Right lobe of liver (tissue), 6 donors: Measurements from ENCODE around the gene ANO4. TPM values are rescaled to one million over a fixed set of nuclear protein-coding genes. Genes with fewer than 3 reads are reported as not detected.

Experiments used
- ATAC-seq, 4 donors: fragments of 200-7000 bp; cut with Tn5 transposase; one replicate each; pipeline ENCODE4 v1.9.1; 2020; ENCODE audit warnings: mild to moderate bottlenecking in 4 of 4, moderate library complexity in 4 of 4
- DNase-seq, 3 donors: peaks; one replicate each; pipeline ENCODE4 v3.0.0-alpha.2; 2020
- H3K27ac ChIP-seq, 3 donors: fragments of 200-600 bp; one replicate each; pipeline ENCODE4 v1.8.0; 2022
- H3K27me3 ChIP-seq, 2 donors: fragments of 200-600 bp; one replicate each; pipeline ENCODE4 v1.8.0; 2022
- H3K36me3 ChIP-seq, 4 donors: fragments of 200-600 bp; sonication (generic) in 1 of 4; one replicate each; pipeline versions ENCODE4 v1.5.1 to v1.8.0; 2017 to 2022; ENCODE audit warnings: control low read depth in 1 of 4
- H3K4me1 ChIP-seq, 4 donors: fragments of 200-600 bp; sonication (generic) in 1 of 4; one replicate each; pipeline versions ENCODE4 v1.5.1 to v1.8.0; 2017 to 2022; ENCODE audit warnings: control low read depth in 1 of 4
- H3K4me3 ChIP-seq, 3 donors: fragments of 200-600 bp; one replicate each; pipeline ENCODE4 v1.8.0; 2022
- H3K9me3 ChIP-seq, 4 donors: fragments of 200-600 bp; sonication (generic) in 1 of 4; one replicate each; pipeline versions ENCODE4 v1.5.1 to v1.8.0; 2017 to 2022; ENCODE audit warnings: control low read depth in 1 of 4
- POLR2A ChIP-seq: fragments of 450-650 bp; IDR thresholded peaks from one replicate; pipeline ENCODE4 v1.6.1; 2017; ENCODE audit warnings: antibody characterized with exemption, mild to moderate bottlenecking
- WGBS: methylation state at CpG from one replicate; pipeline ENCODE4 v1.1.6; 2018; ENCODE audit warnings: low coverage, low lambda C conversion rate; ENCODE audit not compliant: insufficient coverage; ENCODE audit errors: missing lambda C conversion rate; 5-methylcytosine and 5-hydroxymethylcytosine counted together
- intact Hi-C, 2 donors: fragments of 100-400 bp; cut with DNase I; formaldehyde crosslinking; loops; one replicate each; pipeline versions ENCODE4 v1.11.2 to v1.14.1; 2022
- total RNA-seq, 6 experiments: library from RNA; depleted of rRNA in 2 of 6; stranded (reverse); fragments of >200 nt in 2 of 6; fragmentation: NEBNext Ultra II Directional in 3 of 6; extraction: Animal tissue kit (Norgen Biotek cat#: 25700) in 3 of 6; gene quantifications; one replicate each; pipeline versions ENCODE4 v1.1.0 to v1.2.4, GENCODE V29; 2016 to 2023
- TF ChIP-seq, protein P1 (sequence below), 4 donors: fragments of 200-600 bp in 3 of 4; fragments of 450-650 bp in 1 of 4; IDR thresholded peaks; one replicate each; pipeline versions ENCODE4 v1.5.1 to v1.8.0; 2016 to 2022; ENCODE audit warnings: antibody characterized with exemption in 4 of 4, mild to moderate bottlenecking in 2 of 4
- donor health status: DM: no; HTN: yes; CAD: no.
- donor health status: DM: no; HTN: no; CAD: no.
- donor health status: DM: no; HTN: no; CAD: no.
- donor health status: DM: no; HTN: yes; CAD: no.
- donor health status: DM: no; HTN: yes; CAD: no.

Gene ANO4
- total RNA-seq, 6 experiments from 2014 or later, result 0.13 TPM; not detected in 5

DNA sequence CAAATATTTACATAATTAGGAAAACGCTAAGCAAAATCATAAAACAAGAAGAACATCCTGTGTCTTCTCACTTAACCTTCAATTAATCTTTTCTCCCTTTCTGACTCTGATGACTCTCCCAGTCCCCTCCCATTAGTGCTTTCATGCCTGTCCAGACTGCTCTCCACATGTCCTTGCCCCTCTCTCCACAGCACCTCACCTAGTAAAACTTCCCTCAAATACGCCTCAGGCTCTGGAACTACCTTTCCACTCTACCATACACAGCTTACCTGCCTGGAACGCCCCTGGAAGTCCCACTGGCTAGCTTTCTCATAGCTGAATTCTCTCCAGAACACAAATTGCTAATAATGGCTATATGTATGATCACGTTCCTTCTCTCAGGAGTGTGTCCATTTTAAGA, 370.7 kb downstream of the ANO4 start:
- Histone ChIP-seq H3K4me3 (no peak overlapping the region), H3K9me3 (no peaks in the 10 kb centered on the region), H3K4me1 (no peaks in the 10 kb centered on the region), H3K27me3 (no peaks in the 10 kb centered on the region), H3K36me3 (no peaks in the 10 kb centered on the region), H3K27ac (no peak overlapping the region)
- TF ChIP-seq POLR2A, result no peak
- TF ChIP-seq, protein P1, sequence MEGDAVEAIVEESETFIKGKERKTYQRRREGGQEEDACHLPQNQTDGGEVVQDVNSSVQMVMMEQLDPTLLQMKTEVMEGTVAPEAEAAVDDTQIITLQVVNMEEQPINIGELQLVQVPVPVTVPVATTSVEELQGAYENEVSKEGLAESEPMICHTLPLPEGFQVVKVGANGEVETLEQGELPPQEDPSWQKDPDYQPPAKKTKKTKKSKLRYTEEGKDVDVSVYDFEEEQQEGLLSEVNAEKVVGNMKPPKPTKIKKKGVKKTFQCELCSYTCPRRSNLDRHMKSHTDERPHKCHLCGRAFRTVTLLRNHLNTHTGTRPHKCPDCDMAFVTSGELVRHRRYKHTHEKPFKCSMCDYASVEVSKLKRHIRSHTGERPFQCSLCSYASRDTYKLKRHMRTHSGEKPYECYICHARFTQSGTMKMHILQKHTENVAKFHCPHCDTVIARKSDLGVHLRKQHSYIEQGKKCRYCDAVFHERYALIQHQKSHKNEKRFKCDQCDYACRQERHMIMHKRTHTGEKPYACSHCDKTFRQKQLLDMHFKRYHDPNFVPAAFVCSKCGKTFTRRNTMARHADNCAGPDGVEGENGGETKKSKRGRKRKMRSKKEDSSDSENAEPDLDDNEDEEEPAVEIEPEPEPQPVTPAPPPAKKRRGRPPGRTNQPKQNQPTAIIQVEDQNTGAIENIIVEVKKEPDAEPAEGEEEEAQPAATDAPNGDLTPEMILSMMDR (IDR thresholded peaks at IDR 0.05), result no peak
- no peak for ATAC-seq
- intact Hi-C loops, result no loop called here
- WGBS, result 50% methylated on average over 4 of the region's 4 CpGs
- no peak for DNase-seq

DNA sequence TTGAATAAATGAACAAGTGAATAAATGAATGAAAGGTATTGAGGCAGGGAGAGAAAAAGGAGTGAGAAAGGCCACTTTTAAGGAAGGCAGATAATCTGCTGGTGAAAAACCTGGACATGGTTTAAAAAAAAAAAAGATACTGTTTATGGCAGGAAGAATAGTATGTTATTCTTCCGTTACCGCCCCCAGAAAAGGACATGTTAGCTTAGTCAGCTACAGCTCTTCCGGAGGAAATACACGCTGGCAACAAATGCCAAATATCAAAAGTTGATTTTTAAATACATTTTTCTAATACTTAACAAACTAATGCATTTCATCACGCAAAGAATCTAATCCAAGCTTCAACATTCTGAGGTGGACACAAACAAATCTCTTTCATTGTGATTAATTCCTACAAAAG, 372.3 kb downstream of the ANO4 start:
- Histone ChIP-seq H3K4me1 (no peaks in the 10 kb centered on the region), H3K36me3 (no peaks in the 10 kb centered on the region), H3K27ac (no peak overlapping the region), H3K4me3 (no peak overlapping the region), H3K9me3 (no peaks in the 10 kb centered on the region), H3K27me3 (no peaks in the 10 kb centered on the region)
- intact Hi-C loops, result no loop called here
- no peak for DNase-seq
- 49% methylated on average over 5 of the region's 5 CpGs for WGBS
- no peak for TF ChIP-seq POLR2A
- TF ChIP-seq, protein P1 (IDR thresholded peaks at IDR 0.05), result no peak
- no peak for ATAC-seq

DNA sequence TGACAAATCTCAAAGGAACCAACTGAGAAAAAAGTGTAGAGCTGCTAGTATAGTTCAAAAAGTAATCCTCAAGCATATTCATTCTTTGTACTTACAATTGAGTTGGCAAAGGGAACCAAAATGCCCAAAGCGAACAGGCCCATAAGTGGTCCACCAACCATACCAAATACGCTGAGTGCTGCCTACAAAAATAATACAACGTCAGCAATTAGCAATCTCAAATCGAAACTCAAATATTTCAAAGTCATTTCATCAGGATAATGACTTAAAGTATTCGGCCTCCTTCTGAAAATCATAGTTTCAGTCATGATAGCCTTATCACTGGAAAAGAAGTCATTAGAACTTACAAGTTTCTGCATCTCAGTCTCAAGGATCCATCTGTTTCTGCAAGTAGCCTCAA, 373.4 kb downstream of the ANO4 start:
- no peak overlapping the region for H3K27ac ChIP-seq
- 64% methylated on average over 5 of the region's 5 CpGs for WGBS
- H3K4me3 ChIP-seq, result no peak overlapping the region
- no peaks in the 10 kb centered on the region for H3K9me3 ChIP-seq
- no peak for ATAC-seq
- intact Hi-C loops, result no loop called here
- no peak for DNase-seq
- H3K27me3 ChIP-seq, result no peaks in the 10 kb centered on the region
- TF ChIP-seq, protein P1 (IDR thresholded peaks at IDR 0.05), result no peak
- TF ChIP-seq POLR2A, result no peak
- no peaks in the 10 kb centered on the region for H3K4me1 ChIP-seq
- H3K36me3 ChIP-seq, result no peaks in the 10 kb centered on the region

DNA sequence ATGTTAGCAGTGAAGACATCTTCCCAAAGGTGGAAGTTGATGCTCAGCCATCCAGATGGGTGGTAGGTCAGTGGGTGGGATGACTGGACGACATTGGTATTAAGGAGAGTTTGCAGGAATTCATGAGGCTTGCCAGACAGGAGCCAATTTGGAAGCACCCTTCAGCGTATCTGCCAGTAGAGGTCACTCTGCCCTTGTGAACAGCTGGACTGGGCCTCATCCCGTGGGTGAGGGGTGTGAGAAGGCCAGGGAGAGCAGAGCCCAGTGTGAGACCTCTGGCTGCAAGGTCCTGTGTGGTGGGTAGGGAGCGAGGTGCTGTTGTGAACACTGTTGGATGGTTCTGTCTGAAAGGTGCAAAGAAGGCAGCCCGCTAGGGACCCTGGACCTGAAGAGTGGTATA, 377.7 kb downstream of the ANO4 start:
- ATAC-seq (peak in 1 of 4 donors; percentile 43), DNase-seq (no peak)
- intact Hi-C loops, result no loop called here

More for the DNA sequence above, 377.7 kb downstream of the ANO4 start:
- Histone ChIP-seq H3K27ac (no peak overlapping the region), H3K4me3 (no peak overlapping the region), H3K9me3 (no peaks in the 10 kb centered on the region), H3K36me3 (no peaks in the 10 kb centered on the region), H3K4me1 (no peaks in the 10 kb centered on the region), H3K27me3 (no peaks in the 10 kb centered on the region)
- 33% methylated on average over 3 of the region's 5 CpGs for WGBS
- TF ChIP-seq, protein P1 (IDR thresholded peaks at IDR 0.05), result no peak
- no peak for TF ChIP-seq POLR2A
